ENCODE results near the gene SSNA1. TPM values are rescaled to one million over a fixed set of nuclear protein-coding genes. Genes with fewer than 3 reads are reported as not detected.
A peak's percentile ranks its signal among the peaks of the same experiment; 100 is the strongest.

The SSNA1 gene
- total and polyA plus RNA-seq, 9 of the 15 experiments (the other 6 are each of a cell fraction or from before 2014, with no cell fraction given), result 1.9 to 130 (median 57.1) TPM

- intact Hi-C loops (cut with micrococcal nuclease), result no loop called here
- Histone ChIP-seq H3K36me3 (ENCODE audit: control insufficient read depth, insufficient read depth, low read length) (peaks cover 9% of the 10 kb centered on the region; the same call in 1 of the 3 replicates), H3K27me3 (ENCODE audit: control insufficient read depth in 2 of 2, insufficient read depth in 2 of 2, low read length in 2 of 2) (peaks cover 11 to 26% of the 10 kb centered on the region in 2 experiments; a peak in 4 of 5 replicates), H3K4me3 (no peak overlapping the region), H3K4me2 (ENCODE audit: insufficient read depth, low read length) (no peak overlapping the region), H3K4me1 (replicated peaks in 1 of 2; ENCODE audit: control insufficient read depth in 2 of 2, insufficient read depth in 2 of 2, low read length in 2 of 2) (peaks cover under 1 to 84% of the 10 kb centered on the region in 2 experiments; a peak in 3 of 5 replicates), H4K20me1 (replicated peaks; ENCODE audit: control insufficient read depth, insufficient read depth, low read length) (0 out of 2 replicates have a peak, but pooled peaks cover 5% of the 10 kb centered on the region), H3K9me1 (ENCODE audit: control insufficient read depth, insufficient read depth, low read length) (no peaks in the 10 kb centered on the region), H3K9ac (ENCODE audit: insufficient read depth in 1 of 2, low read depth in 2 of 2, low read length in 2 of 2) (no peak overlapping the region; a peak in 1 of 4 replicates), H2AFZ (ENCODE audit: low read depth, low read length) (no peak overlapping the region), H3K79me2 (ENCODE audit: control insufficient read depth, insufficient read depth, low read length) (no peaks in the 10 kb centered on the region), H3K9me3 (replicated peaks; ENCODE audit: control insufficient read depth, insufficient read depth, low read depth, low read length) (no peaks in the 10 kb centered on the region), H3K27ac (ENCODE audit: extremely low read depth, low read depth, low read length) (no peak overlapping the region)
- peak; percentile 16 for TF ChIP-seq RBM22 (IDR thresholded peaks at IDR 0.05; ENCODE audit: low read depth, low read length, poor library complexity, severe bottlenecking)
- no peak for TF ChIP-seq XRCC5 (IDR thresholded peaks at IDR 0.05; ENCODE audit: low read depth, low read length)
- no peak for TF ChIP-seq ZNF717 (CRISPR knock-in tag; IDR thresholded peaks at IDR 0.05)
- no peak for TF ChIP-seq POLR2G (IDR thresholded peaks at IDR 0.05; ENCODE audit: low read depth, low read length)
- in situ Hi-C loops (cut with MboI), result no loop called here
- DNase-seq (ENCODE audit: extremely low read depth in 1 of 4, low spot score in 3 of 4) (no peak), ATAC-seq (no peak), FAIRE-seq (no peak)
- CTCF ChIA-PET (ENCODE audit: low intra/inter-chr PET ratio), result no interaction called here
- POLR2A ChIA-PET, result interaction anchor here (1.0 to 1.8 kb wide), 3 partner anchors 10 to 69 kb away, joined by 3 to 7 read pairs (median 5); no protein-coding TSS in a partner anchor
- 38% methylated on average over 17 of the region's 21 CpGs for WGBS (ENCODE audit: insufficient coverage, low coverage, missing lambda C conversion rate)
- BruUV-seq (replicated peaks), result no TSS peak
Measured at GRCh38 chr9:137172901-137173795, 15.3 kb upstream of the SSNA1 start.
